ENCODE measurements around the gene CNPY2. TPM values are rescaled to one million over a fixed set of nuclear protein-coding genes. Genes with fewer than 3 reads are reported as not detected.

Gene CNPY2
- total and polyA plus RNA-seq, 2 of the 13 experiments (the other 11 are each of a cell fraction or from before 2014, with no cell fraction given) = 285 to 356 TPM

DNA sequence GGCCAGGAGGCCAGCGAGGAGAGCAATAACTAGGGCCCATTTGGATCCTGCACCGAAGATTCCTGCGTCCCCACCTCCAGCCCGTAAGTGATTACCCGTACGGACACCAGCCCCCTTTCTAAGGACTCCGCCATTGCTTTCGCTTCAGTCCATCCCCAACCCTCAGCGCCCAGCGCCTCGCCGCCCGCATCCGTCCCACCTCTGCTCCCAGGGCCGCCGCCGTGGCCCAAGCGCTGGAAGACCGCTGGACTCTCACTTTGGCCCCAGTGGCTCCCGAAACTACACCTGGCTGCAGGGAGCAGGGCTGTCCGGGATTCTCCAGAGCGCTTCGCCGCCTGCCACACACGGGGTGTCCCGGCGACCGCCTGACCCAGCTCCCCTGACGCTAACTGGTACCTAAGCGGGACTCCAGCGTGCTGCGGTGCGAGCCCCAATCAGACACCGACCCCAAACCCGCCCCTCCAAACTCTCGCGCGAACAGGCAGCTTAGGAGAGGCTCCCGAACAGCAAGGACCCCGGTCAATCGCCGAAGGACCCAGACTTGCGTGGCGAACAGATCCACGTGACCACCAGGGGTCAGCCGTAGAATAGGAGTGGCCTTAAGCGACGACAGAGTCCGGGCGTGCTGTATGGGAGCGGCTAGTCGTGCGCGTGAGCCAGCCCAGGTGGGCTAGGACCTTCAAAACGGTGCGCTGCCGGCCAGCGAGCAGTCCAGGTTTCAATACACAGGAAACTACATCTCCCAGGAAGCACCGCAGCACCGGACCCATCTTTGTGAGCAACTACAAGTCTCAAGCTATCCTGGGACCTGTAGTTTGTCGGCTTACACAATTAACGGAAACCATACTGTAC lies at the start of gene CNPY2 (continued):
- TF ChIP-seq NONO (IDR thresholded peaks at IDR 0.05) (no peak), NONO (CRISPR knock-in tag; conservative IDR thresholded peaks at IDR 0.05) (peak; percentile 91), ZEB1 (IDR thresholded peaks at IDR 0.05; ENCODE audit: insufficient replicate concordance, low read depth) (peak; percentile 88), ATF1 (CRISPR knock-in tag; IDR thresholded peaks at IDR 0.05) (peak; percentile 36), SP5 (CRISPR knock-in tag; IDR thresholded peaks at IDR 0.05; ENCODE audit: borderline replicate concordance, low read depth) (0 out of 2 replicates have a peak, but pooled peaks have one; percentile 7), ZNF746 (CRISPR knock-in tag; IDR thresholded peaks at IDR 0.05) (0 out of 2 replicates have a peak, but pooled peaks have one; percentile 61), ZNF761 (CRISPR knock-in tag; conservative IDR thresholded peaks at IDR 0.05) (no peak), HNRNPH1 (optimal IDR thresholded peaks at IDR 0.05; ENCODE audit: low read depth, low read length) (no peak), ZBTB8A (CRISPR knock-in tag; IDR thresholded peaks at IDR 0.05; ENCODE audit: borderline replicate concordance, low read depth) (no peak; the same call in 1 of the 2 replicates), PCBP1 (IDR thresholded peaks at IDR 0.05; ENCODE audit: borderline replicate concordance, low read depth, low read length) (no peak), ZNF564 (CRISPR knock-in tag; IDR thresholded peaks at IDR 0.05) (no peak), ZNF879 (CRISPR knock-in tag; IDR thresholded peaks at IDR 0.05) (no peak), ZFP36 (IDR thresholded peaks at IDR 0.05; ENCODE audit: borderline replicate concordance, low read depth, low read length, partially characterized antibody) (no peak), KLF13 (CRISPR knock-in tag; IDR thresholded peaks at IDR 0.05) (no peak), SRSF4 (IDR thresholded peaks at IDR 0.05; ENCODE audit: low read depth, low read length, poor library complexity, severe bottlenecking) (no peak), STAG1 (CRISPR knock-in tag; IDR thresholded peaks at IDR 0.05) (peak; percentile 96), ZNF446 (CRISPR knock-in tag; IDR thresholded peaks at IDR 0.05) (peak; percentile 86; the same call in 1 of the 2 replicates), ZSCAN22 (CRISPR knock-in tag; IDR thresholded peaks at IDR 0.05) (no peak), NR3C1 (CRISPR knock-in tag; IDR thresholded peaks at IDR 0.05) (no peak), POLR2AphosphoS2 (IDR thresholded peaks at IDR 0.05; ENCODE audit: low read depth, low read length) (no peak), AKAP8 (CRISPR knock-in tag; IDR thresholded peaks at IDR 0.05) (0 out of 2 replicates have a peak, but pooled peaks have one; percentile 28)
- TF ChIP-seq, protein P1, sequence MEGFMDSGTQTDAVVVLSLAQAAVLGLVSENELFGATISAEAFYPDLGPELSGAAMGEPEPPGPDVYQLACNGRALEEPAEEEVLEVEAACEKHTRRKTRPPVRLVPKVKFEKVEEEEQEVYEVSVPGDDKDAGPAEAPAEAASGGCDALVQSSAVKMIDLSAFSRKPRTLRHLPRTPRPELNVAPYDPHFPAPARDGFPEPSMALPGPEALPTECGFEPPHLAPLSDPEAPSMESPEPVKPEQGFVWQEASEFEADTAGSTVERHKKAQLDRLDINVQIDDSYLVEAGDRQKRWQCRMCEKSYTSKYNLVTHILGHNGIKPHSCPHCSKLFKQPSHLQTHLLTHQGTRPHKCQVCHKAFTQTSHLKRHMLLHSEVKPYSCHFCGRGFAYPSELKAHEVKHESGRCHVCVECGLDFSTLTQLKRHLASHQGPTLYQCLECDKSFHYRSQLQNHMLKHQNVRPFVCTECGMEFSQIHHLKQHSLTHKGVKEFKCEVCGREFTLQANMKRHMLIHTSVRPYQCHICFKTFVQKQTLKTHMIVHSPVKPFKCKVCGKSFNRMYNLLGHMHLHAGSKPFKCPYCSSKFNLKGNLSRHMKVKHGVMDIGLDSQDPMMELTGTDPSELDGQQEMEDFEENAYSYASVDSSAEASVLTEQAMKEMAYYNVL (CRISPR knock-in tag; IDR thresholded peaks at IDR 0.05; ENCODE audit: borderline replicate concordance) = peak; percentile 49; the same call in 1 of the 2 replicates
- TF ChIP-seq, protein P2, sequence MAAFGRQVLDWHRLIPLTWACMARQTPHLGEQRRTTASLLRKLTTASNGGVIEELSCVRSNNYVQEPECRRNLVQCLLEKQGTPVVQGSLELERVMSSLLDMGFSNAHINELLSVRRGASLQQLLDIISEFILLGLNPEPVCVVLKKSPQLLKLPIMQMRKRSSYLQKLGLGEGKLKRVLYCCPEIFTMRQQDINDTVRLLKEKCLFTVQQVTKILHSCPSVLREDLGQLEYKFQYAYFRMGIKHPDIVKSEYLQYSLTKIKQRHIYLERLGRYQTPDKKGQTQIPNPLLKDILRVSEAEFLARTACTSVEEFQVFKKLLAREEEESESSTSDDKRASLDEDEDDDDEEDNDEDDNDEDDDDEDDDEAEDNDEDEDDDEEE (CRISPR knock-in tag; IDR thresholded peaks at IDR 0.05) = peak; percentile 99
- TF ChIP-seq, protein P3, sequence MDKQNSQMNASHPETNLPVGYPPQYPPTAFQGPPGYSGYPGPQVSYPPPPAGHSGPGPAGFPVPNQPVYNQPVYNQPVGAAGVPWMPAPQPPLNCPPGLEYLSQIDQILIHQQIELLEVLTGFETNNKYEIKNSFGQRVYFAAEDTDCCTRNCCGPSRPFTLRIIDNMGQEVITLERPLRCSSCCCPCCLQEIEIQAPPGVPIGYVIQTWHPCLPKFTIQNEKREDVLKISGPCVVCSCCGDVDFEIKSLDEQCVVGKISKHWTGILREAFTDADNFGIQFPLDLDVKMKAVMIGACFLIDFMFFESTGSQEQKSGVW (CRISPR knock-in tag; IDR thresholded peaks at IDR 0.05; ENCODE audit: borderline replicate concordance) = no peak
- TF ChIP-seq, protein P4, sequence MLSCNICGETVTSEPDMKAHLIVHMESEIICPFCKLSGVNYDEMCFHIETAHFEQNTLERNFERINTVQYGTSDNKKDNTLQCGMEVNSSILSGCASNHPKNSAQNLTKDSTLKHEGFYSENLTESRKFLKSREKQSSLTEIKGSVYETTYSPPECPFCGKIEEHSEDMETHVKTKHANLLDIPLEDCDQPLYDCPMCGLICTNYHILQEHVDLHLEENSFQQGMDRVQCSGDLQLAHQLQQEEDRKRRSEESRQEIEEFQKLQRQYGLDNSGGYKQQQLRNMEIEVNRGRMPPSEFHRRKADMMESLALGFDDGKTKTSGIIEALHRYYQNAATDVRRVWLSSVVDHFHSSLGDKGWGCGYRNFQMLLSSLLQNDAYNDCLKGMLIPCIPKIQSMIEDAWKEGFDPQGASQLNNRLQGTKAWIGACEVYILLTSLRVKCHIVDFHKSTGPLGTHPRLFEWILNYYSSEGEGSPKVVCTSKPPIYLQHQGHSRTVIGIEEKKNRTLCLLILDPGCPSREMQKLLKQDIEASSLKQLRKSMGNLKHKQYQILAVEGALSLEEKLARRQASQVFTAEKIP (CRISPR knock-in tag; IDR thresholded peaks at IDR 0.05; ENCODE audit: borderline replicate concordance) = no peak

All from HepG2 (cell line).